ENCODE data around the gene FAM83B. TPM values are rescaled to one million over a fixed set of nuclear protein-coding genes. Genes with fewer than 3 reads are reported as not detected.

The FAM83B gene
- total and polyA plus RNA-seq, 10 of the 15 experiments (the other 5 are each of a cell fraction or from before 2014, with no cell fraction given) = 0.05 TPM; not detected in 9

GRCh38 chr6:54980511-54981275 is 134.1 kb downstream of the FAM83B start:
- Histone ChIP-seq H3K79me2 (ENCODE audit: control insufficient read depth, insufficient read depth, low read length) (no peaks in the 10 kb centered on the region), H3K27ac (ENCODE audit: control insufficient read depth, insufficient read depth) (no peak overlapping the region), H3K4me3 (no peak overlapping the region), H3K9me3 (replicated peaks; ENCODE audit: control insufficient read depth, insufficient read depth, low read length) (no peaks in the 10 kb centered on the region), H4K20me1 (ENCODE audit: control insufficient read depth, insufficient read depth) (no peaks in the 10 kb centered on the region), H3K9ac (ENCODE audit: control insufficient read depth, insufficient read depth, low read length) (no peak overlapping the region), H3K36me3 (ENCODE audit: control insufficient read depth in 2 of 2, insufficient read depth in 2 of 2, low read length in 1 of 2) (no peaks in the 10 kb centered on the region), H2AFZ (ENCODE audit: control insufficient read depth, low read depth, low read length) (no peak overlapping the region), H3K4me2 (ENCODE audit: control insufficient read depth, insufficient read depth) (no peak overlapping the region), H3K4me1 (ENCODE audit: control insufficient read depth, insufficient read depth, low read length) (no peaks in the 10 kb centered on the region), H3K27me3 (replicated peaks in 1 of 2; ENCODE audit: control insufficient read depth in 2 of 2, insufficient read depth in 2 of 2, low read length in 1 of 2) (no peaks in the 10 kb centered on the region)
- RAD21 ChIA-PET (ENCODE audit: unreplicated experiment) = no interaction called here
- no peak for TF ChIP-seq SUPT20H (IDR thresholded peaks at IDR 0.05; ENCODE audit: borderline replicate concordance, control insufficient read depth, low read depth, low read length)
- CTCF ChIA-PET = interaction anchor here (1.0 kb wide), 1 partner anchor 12 kb away, joined by 3 read pairs; no protein-coding TSS in a partner anchor
- intact Hi-C loops (cut with micrococcal nuclease; ENCODE audit: unreplicated experiment) (no loop called here), in situ Hi-C loops (cut with MboI) (no loop called here)
- ATAC-seq = no peak
- BruUV-seq (replicated peaks) = no TSS peak
- POLR2A ChIA-PET = no interaction called here
- 50% methylated on average over 14 of the region's 14 CpGs for WGBS (ENCODE audit: insufficient coverage, insufficient replicate concordance, low lambda C conversion rate, missing lambda C conversion rate)
- no peak for DNase-seq (ENCODE audit: low read depth, low spot score)
- no peak for FAIRE-seq
- SMC1A ChIA-PET (ENCODE audit: uncharacterized antibody, unreplicated experiment) = no interaction called here

GRCh38 chr6:54981276-54981609 is 134.7 kb downstream of the FAM83B start:
- Histone ChIP-seq H3K79me2 (ENCODE audit: control insufficient read depth, insufficient read depth, low read length) (no peaks in the 10 kb centered on the region), H3K4me1 (ENCODE audit: control insufficient read depth, insufficient read depth, low read length) (no peaks in the 10 kb centered on the region), H4K20me1 (ENCODE audit: control insufficient read depth, insufficient read depth) (no peaks in the 10 kb centered on the region), H2AFZ (ENCODE audit: control insufficient read depth, low read depth, low read length) (no peak overlapping the region), H3K4me3 (no peak overlapping the region), H3K9ac (ENCODE audit: control insufficient read depth, insufficient read depth, low read length) (no peak overlapping the region), H3K36me3 (ENCODE audit: control insufficient read depth in 2 of 2, insufficient read depth in 2 of 2, low read length in 1 of 2) (no peaks in the 10 kb centered on the region), H3K27ac (ENCODE audit: control insufficient read depth, insufficient read depth) (no peak overlapping the region), H3K4me2 (ENCODE audit: control insufficient read depth, insufficient read depth) (no peak overlapping the region), H3K9me3 (replicated peaks; ENCODE audit: control insufficient read depth, insufficient read depth, low read length) (no peaks in the 10 kb centered on the region), H3K27me3 (replicated peaks in 1 of 2; ENCODE audit: control insufficient read depth in 2 of 2, insufficient read depth in 2 of 2, low read length in 1 of 2) (no peaks in the 10 kb centered on the region)
- FAIRE-seq (no peak), DNase-seq (ENCODE audit: low read depth, low spot score) (no peak), ATAC-seq (no peak)
- SMC1A ChIA-PET (ENCODE audit: uncharacterized antibody, unreplicated experiment) = no interaction called here
- 75% methylated on average over 2 of the region's 2 CpGs for WGBS (ENCODE audit: insufficient coverage, insufficient replicate concordance, low lambda C conversion rate, missing lambda C conversion rate)
- intact Hi-C loops (cut with micrococcal nuclease; ENCODE audit: unreplicated experiment) = no loop called here
- BruUV-seq (replicated peaks) = no TSS peak
- POLR2A ChIA-PET = no interaction called here
- RAD21 ChIA-PET (ENCODE audit: unreplicated experiment) = no interaction called here
- in situ Hi-C loops (cut with MboI) = no loop called here
- CTCF ChIA-PET = interaction anchor here (0.7 kb wide), 1 partner anchor 37 kb away, joined by 3 read pairs; no protein-coding TSS in a partner anchor
- TF ChIP-seq ZNF217 (IDR thresholded peaks at IDR 0.05) (no peak), SKIL (IDR thresholded peaks at IDR 0.05; ENCODE audit: low read depth, poor library complexity, severe bottlenecking) (no peak), PBX3 (IDR thresholded peaks at IDR 0.05; ENCODE audit: insufficient replicate concordance, low read depth, low read length) (no peak), EED (IDR thresholded peaks at IDR 0.05; ENCODE audit: low read depth) (no peak), CBX5 (IDR thresholded peaks at IDR 0.05; ENCODE audit: low read depth) (no peak), NFYB (IDR thresholded peaks at IDR 0.05; ENCODE audit: insufficient read depth, low read depth, low read length) (no peak), NR2C2 (IDR thresholded peaks at IDR 0.05; ENCODE audit: borderline replicate concordance, control insufficient read depth, insufficient read length, low read depth) (no peak), BCL11A (IDR thresholded peaks at IDR 0.05; ENCODE audit: low read depth, low read length) (no peak), CBX3 (IDR thresholded peaks at IDR 0.05; ENCODE audit: borderline replicate concordance, low read depth) (no peak), CTCF (IDR thresholded peaks at IDR 0.05 in 2 of 3, conservative IDR thresholded peaks at IDR 0.05 in 1 of 3; ENCODE audit: control insufficient read depth in 2 of 3, extremely low read depth in 1 of 3, insufficient read depth in 1 of 3, low read depth in 3 of 3, low read length in 3 of 3) (no peak), ZNF622 (IDR thresholded peaks at IDR 0.05) (no peak)

All from GM12878 (cell line).